ENCODE measurements around the gene ZNF620.

DNA sequence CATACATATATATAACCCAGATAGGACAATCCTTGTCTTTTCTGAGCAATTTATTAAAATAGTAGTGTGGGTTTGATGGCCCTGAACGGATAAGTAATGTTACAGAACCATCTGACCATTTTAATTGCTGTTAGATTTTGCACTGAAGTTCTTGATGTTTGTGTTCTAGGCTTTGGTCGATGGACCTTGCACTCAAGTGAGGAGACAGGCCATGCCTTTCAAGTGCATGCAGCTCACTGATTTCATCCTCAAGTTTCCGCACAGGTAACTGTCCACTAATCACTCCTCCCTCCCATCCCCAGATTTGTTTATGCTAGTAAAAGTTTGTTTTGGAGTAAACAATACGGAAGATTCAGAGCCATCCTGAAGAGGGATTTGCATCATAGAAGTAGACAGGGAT lies 47.4 kb upstream of the ZNF620 start:
- TF ChIP-seq, protein P1, sequence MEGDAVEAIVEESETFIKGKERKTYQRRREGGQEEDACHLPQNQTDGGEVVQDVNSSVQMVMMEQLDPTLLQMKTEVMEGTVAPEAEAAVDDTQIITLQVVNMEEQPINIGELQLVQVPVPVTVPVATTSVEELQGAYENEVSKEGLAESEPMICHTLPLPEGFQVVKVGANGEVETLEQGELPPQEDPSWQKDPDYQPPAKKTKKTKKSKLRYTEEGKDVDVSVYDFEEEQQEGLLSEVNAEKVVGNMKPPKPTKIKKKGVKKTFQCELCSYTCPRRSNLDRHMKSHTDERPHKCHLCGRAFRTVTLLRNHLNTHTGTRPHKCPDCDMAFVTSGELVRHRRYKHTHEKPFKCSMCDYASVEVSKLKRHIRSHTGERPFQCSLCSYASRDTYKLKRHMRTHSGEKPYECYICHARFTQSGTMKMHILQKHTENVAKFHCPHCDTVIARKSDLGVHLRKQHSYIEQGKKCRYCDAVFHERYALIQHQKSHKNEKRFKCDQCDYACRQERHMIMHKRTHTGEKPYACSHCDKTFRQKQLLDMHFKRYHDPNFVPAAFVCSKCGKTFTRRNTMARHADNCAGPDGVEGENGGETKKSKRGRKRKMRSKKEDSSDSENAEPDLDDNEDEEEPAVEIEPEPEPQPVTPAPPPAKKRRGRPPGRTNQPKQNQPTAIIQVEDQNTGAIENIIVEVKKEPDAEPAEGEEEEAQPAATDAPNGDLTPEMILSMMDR (IDR thresholded peaks at IDR 0.05): no peak
- TF ChIP-seq POLR2A (IDR thresholded peaks at IDR 0.05): no peak
